ENCODE measurements around the gene PREX1. TPM values are rescaled to one million over a fixed set of nuclear protein-coding genes. Genes with fewer than 3 reads are reported as not detected.
A peak's percentile ranks its signal among the peaks of the same experiment; 100 is the strongest.
"Not testable (repeated sequence)": the region's sequence is repeated elsewhere in the genome, so short reads cannot be mapped to it uniquely, and the experiment has no call there.

PREX1 gene
- total RNA-seq, 1 donor from 2014 or later: 65.5 TPM

GRCh38 chr20:48785801-48786200 is 42.0 kb downstream of the PREX1 start:
- intact Hi-C loops (cut with micrococcal nuclease): loop anchor here (2.0 kb wide), 1 partner anchor 123 kb away; no protein-coding TSS in a partner anchor
- Mint-ChIP-seq H3K4me3 (no peak overlapping the region), H3K27ac (peak overlapping the region; percentile 38)

GRCh38 chr20:48785256-48785655 is 42.5 kb downstream of the PREX1 start:
- H3K27me3 Mint-ChIP-seq: no peaks in the 10 kb centered on the region
- intact Hi-C loops (cut with micrococcal nuclease): loop anchor here (2.0 kb wide), 1 partner anchor 124 kb away; no protein-coding TSS in a partner anchor
- peak overlapping the region; percentile 57 for H3K4me3 Mint-ChIP-seq

More at GRCh38 chr20:48785801-48786200, 42.0 kb downstream of the PREX1 start:
- peaks cover 1% of the 10 kb centered on the region for H3K9me3 Mint-ChIP-seq
- no peaks in the 10 kb centered on the region for H3K27me3 Mint-ChIP-seq
- H3K36me3 Mint-ChIP-seq (ENCODE audit: low read depth): peaks cover 36% of the 10 kb centered on the region
- H3K4me1 Mint-ChIP-seq: peaks cover 48% of the 10 kb centered on the region
- DNase-seq: no peak

GRCh38 chr20:48784273-48784641 is 43.5 kb downstream of the PREX1 start:
- Mint-ChIP-seq H3K27ac (no peak overlapping the region), H3K27me3 (no peaks in the 10 kb centered on the region), H3K4me3 (peak overlapping the region; percentile 57), H3K9me3 (peaks cover 6% of the 10 kb centered on the region), H3K4me1 (peaks cover 40% of the 10 kb centered on the region), H3K36me3 (ENCODE audit: low read depth) (peaks cover 35% of the 10 kb centered on the region)
- DNase-seq: no peak
- intact Hi-C loops (cut with micrococcal nuclease): loop anchor here (1.0 to 2.0 kb wide), 6 partner anchors 15 to 125 kb away; no protein-coding TSS in a partner anchor

More at GRCh38 chr20:48785256-48785655, 42.5 kb downstream of the PREX1 start:
- no peak for DNase-seq
- peak overlapping the region; percentile 38 for H3K27ac Mint-ChIP-seq
- peaks cover 46% of the 10 kb centered on the region for H3K4me1 Mint-ChIP-seq
- H3K9me3 Mint-ChIP-seq: peaks cover 3% of the 10 kb centered on the region
- H3K36me3 Mint-ChIP-seq (ENCODE audit: low read depth): peaks cover 37% of the 10 kb centered on the region

- H3K36me3 Mint-ChIP-seq (ENCODE audit: low read depth): peaks cover 35% of the 10 kb centered on the region
- DNase-seq: peak; percentile 87
- intact Hi-C loops (cut with micrococcal nuclease): loop anchor here (1.0 to 2.0 kb wide), 7 partner anchors 9 to 125 kb away; no protein-coding TSS in a partner anchor
- H3K9me3 Mint-ChIP-seq: peaks cover 6% of the 10 kb centered on the region
- H3K4me3 Mint-ChIP-seq: no peak overlapping the region
- peaks cover 38% of the 10 kb centered on the region for H3K4me1 Mint-ChIP-seq
- no peaks in the 10 kb centered on the region for H3K27me3 Mint-ChIP-seq
- no peak overlapping the region for H3K27ac Mint-ChIP-seq
Observed at GRCh38 chr20:48783533-48784272, 44.1 kb downstream of the PREX1 start.

- H3K9me3 Mint-ChIP-seq: peaks cover 6% of the 10 kb centered on the region
- peaks cover 28% of the 10 kb centered on the region for H3K36me3 Mint-ChIP-seq (ENCODE audit: low read depth)
- peaks cover 31% of the 10 kb centered on the region for H3K4me1 Mint-ChIP-seq
- no peak for DNase-seq
- H3K27me3 Mint-ChIP-seq: no peaks in the 10 kb centered on the region
- intact Hi-C loops (cut with micrococcal nuclease): loop anchor here (1.0 kb wide), 1 partner anchor 9 kb away; no protein-coding TSS in a partner anchor
- H3K4me3 Mint-ChIP-seq: no peak overlapping the region
- H3K27ac Mint-ChIP-seq: no peak overlapping the region
Observed at GRCh38 chr20:48782901-48783308, 44.9 kb downstream of the PREX1 start.

GRCh38 chr20:48782053-48782452 is 45.7 kb downstream of the PREX1 start:
- intact Hi-C loops (cut with micrococcal nuclease): no loop called here
- Mint-ChIP-seq H3K4me3 (no peak overlapping the region), H3K4me1 (peaks cover 28% of the 10 kb centered on the region), H3K36me3 (ENCODE audit: low read depth) (peaks cover 32% of the 10 kb centered on the region), H3K27me3 (no peaks in the 10 kb centered on the region), H3K9me3 (peaks cover 6% of the 10 kb centered on the region), H3K27ac (peak overlapping the region; percentile 27)
- DNase-seq: no peak

- H3K27me3 Mint-ChIP-seq: no peaks in the 10 kb centered on the region
- H3K9me3 Mint-ChIP-seq: peaks cover 6% of the 10 kb centered on the region
- H3K4me3 Mint-ChIP-seq: no peak overlapping the region
- intact Hi-C loops (cut with micrococcal nuclease): no loop called here
- peak overlapping the region; percentile 57 for H3K27ac Mint-ChIP-seq
- peaks cover 35% of the 10 kb centered on the region for H3K36me3 Mint-ChIP-seq (ENCODE audit: low read depth)
- H3K4me1 Mint-ChIP-seq: peaks cover 29% of the 10 kb centered on the region
- DNase-seq: no peak
Observed at GRCh38 chr20:48781634-48782033, 46.2 kb downstream of the PREX1 start.

GRCh38 chr20:48779435-48779834 is 48.4 kb downstream of the PREX1 start:
- H3K36me3 Mint-ChIP-seq (ENCODE audit: low read depth): peaks cover 40% of the 10 kb centered on the region

GRCh38 chr20:48777821-48778220 is 50.0 kb downstream of the PREX1 start:
- H3K36me3 Mint-ChIP-seq (ENCODE audit: low read depth): peaks cover 51% of the 10 kb centered on the region
- peaks cover 47% of the 10 kb centered on the region for H3K4me1 Mint-ChIP-seq
- DNase-seq: no peak

More at GRCh38 chr20:48779435-48779834, 48.4 kb downstream of the PREX1 start:
- peaks cover 6% of the 10 kb centered on the region for H3K9me3 Mint-ChIP-seq
- H3K4me1 Mint-ChIP-seq: peaks cover 31% of the 10 kb centered on the region
- DNase-seq: no peak
- intact Hi-C loops (cut with micrococcal nuclease): no loop called here
- no peak overlapping the region for H3K27ac Mint-ChIP-seq
- H3K4me3 Mint-ChIP-seq: no peak overlapping the region
- no peaks in the 10 kb centered on the region for H3K27me3 Mint-ChIP-seq

GRCh38 chr20:48777005-48777404 is 50.8 kb downstream of the PREX1 start:
- DNase-seq: no peak
- H3K36me3 Mint-ChIP-seq (ENCODE audit: low read depth): peaks cover 51% of the 10 kb centered on the region
- H3K4me1 Mint-ChIP-seq: peaks cover 53% of the 10 kb centered on the region
- H3K27me3 Mint-ChIP-seq: no peaks in the 10 kb centered on the region
- H3K9me3 Mint-ChIP-seq: peaks cover 6% of the 10 kb centered on the region
- H3K4me3 Mint-ChIP-seq: no peak overlapping the region
- intact Hi-C loops (cut with micrococcal nuclease): no loop called here
- peak overlapping the region; percentile 56 for H3K27ac Mint-ChIP-seq

More at GRCh38 chr20:48777821-48778220, 50.0 kb downstream of the PREX1 start:
- Mint-ChIP-seq H3K9me3 (peaks cover 6% of the 10 kb centered on the region), H3K27ac (peak overlapping the region; percentile 22), H3K4me3 (no peak overlapping the region), H3K27me3 (no peaks in the 10 kb centered on the region)
- intact Hi-C loops (cut with micrococcal nuclease): no loop called here

- Mint-ChIP-seq H3K27me3 (no peaks in the 10 kb centered on the region), H3K4me1 (peaks cover 54% of the 10 kb centered on the region), H3K27ac (no peak overlapping the region), H3K4me3 (no peak overlapping the region), H3K36me3 (ENCODE audit: low read depth) (peaks cover 48% of the 10 kb centered on the region), H3K9me3 (peaks cover 6% of the 10 kb centered on the region)
- intact Hi-C loops (cut with micrococcal nuclease): no loop called here
- DNase-seq: no peak
Observed at GRCh38 chr20:48776306-48776705, 51.5 kb downstream of the PREX1 start.

- intact Hi-C loops (cut with micrococcal nuclease); H3K27me3 Mint-ChIP-seq; H3K4me3 Mint-ChIP-seq; H3K27ac Mint-ChIP-seq; DNase-seq; H3K9me3 Mint-ChIP-seq: not testable (repeated sequence)
- Mint-ChIP-seq H3K4me1 (peaks cover 57% of the 10 kb centered on the region), H3K36me3 (ENCODE audit: low read depth) (peaks cover 46% of the 10 kb centered on the region)
Observed at GRCh38 chr20:48775545-48775944, 52.3 kb downstream of the PREX1 start.

- H3K4me1 Mint-ChIP-seq: peaks cover 63% of the 10 kb centered on the region
- peak overlapping the region; percentile 31 for H3K27ac Mint-ChIP-seq
- H3K36me3 Mint-ChIP-seq (ENCODE audit: low read depth): peaks cover 45% of the 10 kb centered on the region
- H3K4me3 Mint-ChIP-seq: no peak overlapping the region
- intact Hi-C loops (cut with micrococcal nuclease): loop anchor here (1.0 kb wide), 1 partner anchor 9 kb away; no protein-coding TSS in a partner anchor
- peaks cover 3% of the 10 kb centered on the region for H3K9me3 Mint-ChIP-seq
- DNase-seq: no peak
- H3K27me3 Mint-ChIP-seq: no peaks in the 10 kb centered on the region
Observed at GRCh38 chr20:48774696-48775095, 53.1 kb downstream of the PREX1 start.

GRCh38 chr20:48773837-48774418 is 53.9 kb downstream of the PREX1 start:
- intact Hi-C loops (cut with micrococcal nuclease): loop anchor here (1.0 kb wide), 1 partner anchor 9 kb away; no protein-coding TSS in a partner anchor
- Mint-ChIP-seq H3K9me3 (no peaks in the 10 kb centered on the region), H3K27ac (peak overlapping the region; percentile 66), H3K27me3 (peaks cover 2% of the 10 kb centered on the region), H3K36me3 (ENCODE audit: low read depth) (peaks cover 44% of the 10 kb centered on the region), H3K4me3 (no peak overlapping the region), H3K4me1 (peaks cover 67% of the 10 kb centered on the region)
- no peak for DNase-seq

Data from activated CD4-positive, alpha-beta T cell treated with anti-CD3 and anti-CD28 coated beads, Interleukin-2, amount 10 ng/mL, durations not matched to agents 24 days and 14 days (primary cell).